LNCaP clone FGC (cell line): ENCODE results near the gene CFAP161.

Source experiments
- DNase-seq: peaks from one replicate; pipeline ENCODE4 v3.0.0-alpha.2; 2011; ENCODE audit warnings: low read depth
- H3K4me3 ChIP-seq: 2 replicates; pipeline ENCODE4 v1.5.1; 2011; ENCODE audit warnings: mild to moderate bottlenecking, low read depth, low read length, control low read depth
- CTCF ChIP-seq: IDR thresholded peaks from 2 replicates; pipeline ENCODE4 v1.5.1; 2012; ENCODE audit warnings: mild to moderate bottlenecking; ENCODE audit not compliant: control insufficient read depth, insufficient read depth; ENCODE audit errors: extremely low read depth

The CFAP161 gene

GRCh38 chr15:81091889-81092558 is 42.0 kb upstream of the CFAP161 start:
- no peak for DNase-seq
- H3K4me3 ChIP-seq = no peak overlapping the region
- TF ChIP-seq CTCF = no peak

GRCh38 chr15:81092559-81092902 is 41.5 kb upstream of the CFAP161 start:
- DNase-seq = no peak
- no peak overlapping the region for H3K4me3 ChIP-seq
- TF ChIP-seq CTCF = no peak

GRCh38 chr15:81093961-81094360 is 40.1 kb upstream of the CFAP161 start:
- no peak overlapping the region for H3K4me3 ChIP-seq
- no peak for TF ChIP-seq CTCF
- no peak for DNase-seq

GRCh38 chr15:81095690-81096365 is 38.2 kb upstream of the CFAP161 start:
- H3K4me3 ChIP-seq = no peak overlapping the region
- DNase-seq = no peak
- TF ChIP-seq CTCF = no peak

- H3K4me3 ChIP-seq = no peak overlapping the region
- no peak for DNase-seq
- no peak for TF ChIP-seq CTCF
Observed at GRCh38 chr15:81096398-81096797, 37.7 kb upstream of the CFAP161 start.

- TF ChIP-seq CTCF = no peak
- DNase-seq = no peak
- H3K4me3 ChIP-seq = no peak overlapping the region
Observed at GRCh38 chr15:81097116-81097889, 36.8 kb upstream of the CFAP161 start.
